Upper lobe of left lung (tissue), 4 donors: ENCODE results near the gene ENOX1.

Experiments used
- POLR2A ChIP-seq, 4 donors: fragments of 450-650 bp; IDR thresholded peaks; one replicate each; pipeline ENCODE4 v1.5.1; 2016 to 2017; ENCODE audit warnings: antibody characterized with exemption in 4 of 4, mild to moderate bottlenecking in 2 of 4
- POLR2AphosphoS5 ChIP-seq, 2 donors: sonication (generic); formaldehyde crosslinking; IDR thresholded peaks; one replicate each; pipeline ENCODE4 v1.5.1; 2017; ENCODE audit warnings: antibody characterized with exemption in 2 of 2
- TF ChIP-seq, protein P1 (sequence below), 6 experiments: fragments of 450-650 bp in 4 of 6; fragments of 200-600 bp in 2 of 6; sonication (generic) in 2 of 6; IDR thresholded peaks; one replicate each; pipeline ENCODE4 v1.5.1; 2016 to 2019; ENCODE audit warnings: antibody characterized with exemption in 6 of 6

DNA sequence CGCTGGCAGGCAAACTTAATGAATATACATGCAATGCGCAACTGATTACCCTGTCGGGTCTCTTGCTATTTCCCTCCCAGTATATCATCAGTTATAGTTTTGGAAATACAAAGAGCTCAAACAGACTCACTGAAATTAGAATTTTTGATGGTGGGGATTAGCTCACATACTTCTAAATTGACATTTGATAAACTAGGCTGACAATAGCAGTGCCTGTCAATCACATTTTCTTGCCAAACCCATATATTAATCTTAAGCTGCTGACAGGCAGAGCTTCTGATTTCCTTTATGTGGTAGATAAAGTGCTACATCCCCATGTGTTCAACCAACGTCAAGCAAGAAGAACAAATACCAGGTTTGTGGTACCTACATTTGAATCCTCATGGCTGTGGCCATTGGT, 521.7 kb downstream of the ENOX1 start:
- TF ChIP-seq, protein P1, sequence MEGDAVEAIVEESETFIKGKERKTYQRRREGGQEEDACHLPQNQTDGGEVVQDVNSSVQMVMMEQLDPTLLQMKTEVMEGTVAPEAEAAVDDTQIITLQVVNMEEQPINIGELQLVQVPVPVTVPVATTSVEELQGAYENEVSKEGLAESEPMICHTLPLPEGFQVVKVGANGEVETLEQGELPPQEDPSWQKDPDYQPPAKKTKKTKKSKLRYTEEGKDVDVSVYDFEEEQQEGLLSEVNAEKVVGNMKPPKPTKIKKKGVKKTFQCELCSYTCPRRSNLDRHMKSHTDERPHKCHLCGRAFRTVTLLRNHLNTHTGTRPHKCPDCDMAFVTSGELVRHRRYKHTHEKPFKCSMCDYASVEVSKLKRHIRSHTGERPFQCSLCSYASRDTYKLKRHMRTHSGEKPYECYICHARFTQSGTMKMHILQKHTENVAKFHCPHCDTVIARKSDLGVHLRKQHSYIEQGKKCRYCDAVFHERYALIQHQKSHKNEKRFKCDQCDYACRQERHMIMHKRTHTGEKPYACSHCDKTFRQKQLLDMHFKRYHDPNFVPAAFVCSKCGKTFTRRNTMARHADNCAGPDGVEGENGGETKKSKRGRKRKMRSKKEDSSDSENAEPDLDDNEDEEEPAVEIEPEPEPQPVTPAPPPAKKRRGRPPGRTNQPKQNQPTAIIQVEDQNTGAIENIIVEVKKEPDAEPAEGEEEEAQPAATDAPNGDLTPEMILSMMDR (IDR thresholded peaks at IDR 0.05): no peak
- TF ChIP-seq POLR2A (IDR thresholded peaks at IDR 0.05) (no peak), POLR2AphosphoS5 (IDR thresholded peaks at IDR 0.05) (no peak)
